Measurements from ENCODE around the gene GTF2H2. TPM values are rescaled to one million over a fixed set of nuclear protein-coding genes. Genes with fewer than 3 reads are reported as not detected.
"Not testable (repeated sequence)": the region's sequence is repeated elsewhere in the genome, so short reads cannot be mapped to it uniquely, and the experiment has no call there.

The GTF2H2 gene
- total RNA-seq, 1 experiment from 2014 or later = 8.4 TPM

GRCh38 chr5:71044808-71045207, 22.7 kb downstream of the GTF2H2 start:
- BruUV-seq (replicated peaks); DNase-seq; POLR2A ChIA-PET (ENCODE audit: unreplicated experiment); H3K9ac ChIP-seq (ENCODE audit: low read length); H3K9me2 ChIP-seq (replicated peaks; ENCODE audit: low read length); H3K27me3 ChIP-seq (ENCODE audit: low read length); H3K27ac ChIP-seq (ENCODE audit: low read length); H3K4me3 ChIP-seq (ENCODE audit: low read length); H3K4me1 ChIP-seq (ENCODE audit: insufficient read depth, low read length); H3F3A ChIP-seq (ENCODE audit: low read length, unreplicated experiment); H3K4me2 ChIP-seq (ENCODE audit: low read length); H3K79me2 ChIP-seq (ENCODE audit: low read length); intact Hi-C loops (cut with micrococcal nuclease); H3K9me3 ChIP-seq (ENCODE audit: low read length); H3K36me3 ChIP-seq (ENCODE audit: low read depth, low read length); CTCF ChIA-PET; H2AFZ ChIP-seq (ENCODE audit: low read length); H4K20me1 ChIP-seq (ENCODE audit: low read length): not testable (repeated sequence)
- ATAC-seq = peak; percentile 71

DNA sequence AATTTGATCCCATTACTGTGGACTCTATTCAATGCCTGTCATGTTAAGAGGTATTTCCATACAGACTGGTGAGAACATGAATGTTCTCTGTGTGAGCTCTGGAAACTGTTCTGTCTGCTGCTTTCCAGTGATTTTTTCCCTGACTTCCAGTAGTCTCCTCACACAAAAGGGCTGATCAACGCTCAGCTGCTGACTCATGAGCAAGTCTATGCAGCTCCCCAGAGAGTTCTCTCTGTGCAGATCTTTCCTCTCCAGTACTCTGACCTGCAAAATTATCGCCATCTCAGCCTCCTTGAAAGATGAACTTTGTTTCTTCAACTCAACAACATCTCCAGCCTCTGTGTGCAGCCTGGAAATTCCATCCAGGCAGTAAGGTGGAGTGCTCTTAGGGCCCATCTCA, 23.3 kb downstream of the GTF2H2 start:
- H3K4me1 ChIP-seq (ENCODE audit: insufficient read depth, low read length); H3K27ac ChIP-seq (ENCODE audit: low read length); H4K20me1 ChIP-seq (ENCODE audit: low read length); intact Hi-C loops (cut with micrococcal nuclease); DNase-seq; H3K4me3 ChIP-seq (ENCODE audit: low read length); H3K79me2 ChIP-seq (ENCODE audit: low read length); H3K27me3 ChIP-seq (ENCODE audit: low read length); ATAC-seq; H3F3A ChIP-seq (ENCODE audit: low read length, unreplicated experiment); H3K9me2 ChIP-seq (replicated peaks; ENCODE audit: low read length); BruUV-seq (replicated peaks); POLR2A ChIA-PET (ENCODE audit: unreplicated experiment); H3K4me2 ChIP-seq (ENCODE audit: low read length); H2AFZ ChIP-seq (ENCODE audit: low read length); CTCF ChIA-PET; H3K9me3 ChIP-seq (ENCODE audit: low read length); H3K36me3 ChIP-seq (ENCODE audit: low read depth, low read length); H3K9ac ChIP-seq (ENCODE audit: low read length): not testable (repeated sequence)

- H3F3A ChIP-seq (ENCODE audit: low read length, unreplicated experiment); H3K9ac ChIP-seq (ENCODE audit: low read length); H2AFZ ChIP-seq (ENCODE audit: low read length); H3K27me3 ChIP-seq (ENCODE audit: low read length); H4K20me1 ChIP-seq (ENCODE audit: low read length); intact Hi-C loops (cut with micrococcal nuclease); H3K9me3 ChIP-seq (ENCODE audit: low read length); H3K79me2 ChIP-seq (ENCODE audit: low read length); H3K4me1 ChIP-seq (ENCODE audit: insufficient read depth, low read length); DNase-seq; BruUV-seq (replicated peaks); H3K4me2 ChIP-seq (ENCODE audit: low read length); H3K4me3 ChIP-seq (ENCODE audit: low read length); ATAC-seq; H3K9me2 ChIP-seq (replicated peaks; ENCODE audit: low read length); H3K36me3 ChIP-seq (ENCODE audit: low read depth, low read length); CTCF ChIA-PET; POLR2A ChIA-PET (ENCODE audit: unreplicated experiment); H3K27ac ChIP-seq (ENCODE audit: low read length): not testable (repeated sequence)
Observed at GRCh38 chr5:71031046-71031776, 36.3 kb downstream of the GTF2H2 start.

GRCh38 chr5:71025289-71025953, 42.1 kb downstream of the GTF2H2 start, which contains the start of gene NAIP:
Gene NAIP (minus strand): TSS chr5:71025339. CDS start chr5:71012915, 12,424 bp downstream.
- ATAC-seq; H3K9me2 ChIP-seq (replicated peaks; ENCODE audit: low read length); intact Hi-C loops (cut with micrococcal nuclease); CTCF ChIA-PET; H3K9me3 ChIP-seq (ENCODE audit: low read length); H3K4me3 ChIP-seq (ENCODE audit: low read length); BruUV-seq (replicated peaks); H4K20me1 ChIP-seq (ENCODE audit: low read length); H3K27me3 ChIP-seq (ENCODE audit: low read length); H3K36me3 ChIP-seq (ENCODE audit: low read depth, low read length); POLR2A ChIA-PET (ENCODE audit: unreplicated experiment); H3F3A ChIP-seq (ENCODE audit: low read length, unreplicated experiment); H3K79me2 ChIP-seq (ENCODE audit: low read length); H3K4me1 ChIP-seq (ENCODE audit: insufficient read depth, low read length); H2AFZ ChIP-seq (ENCODE audit: low read length); H3K4me2 ChIP-seq (ENCODE audit: low read length); H3K9ac ChIP-seq (ENCODE audit: low read length); DNase-seq; H3K27ac ChIP-seq (ENCODE audit: low read length): not testable (repeated sequence)

- H3K4me2 ChIP-seq (ENCODE audit: low read length); intact Hi-C loops (cut with micrococcal nuclease); H4K20me1 ChIP-seq (ENCODE audit: low read length); CTCF ChIA-PET; H3K9ac ChIP-seq (ENCODE audit: low read length); H3K4me3 ChIP-seq (ENCODE audit: low read length); POLR2A ChIA-PET (ENCODE audit: unreplicated experiment); H3K79me2 ChIP-seq (ENCODE audit: low read length); BruUV-seq (replicated peaks); H3K9me2 ChIP-seq (replicated peaks; ENCODE audit: low read length); H3K36me3 ChIP-seq (ENCODE audit: low read depth, low read length); DNase-seq; H3K27me3 ChIP-seq (ENCODE audit: low read length); H3K9me3 ChIP-seq (ENCODE audit: low read length); H3F3A ChIP-seq (ENCODE audit: low read length, unreplicated experiment); H3K27ac ChIP-seq (ENCODE audit: low read length); H3K4me1 ChIP-seq (ENCODE audit: insufficient read depth, low read length); ATAC-seq; H2AFZ ChIP-seq (ENCODE audit: low read length): not testable (repeated sequence)
Observed at GRCh38 chr5:71020643-71021042, 46.8 kb downstream of the GTF2H2 start.

DNA sequence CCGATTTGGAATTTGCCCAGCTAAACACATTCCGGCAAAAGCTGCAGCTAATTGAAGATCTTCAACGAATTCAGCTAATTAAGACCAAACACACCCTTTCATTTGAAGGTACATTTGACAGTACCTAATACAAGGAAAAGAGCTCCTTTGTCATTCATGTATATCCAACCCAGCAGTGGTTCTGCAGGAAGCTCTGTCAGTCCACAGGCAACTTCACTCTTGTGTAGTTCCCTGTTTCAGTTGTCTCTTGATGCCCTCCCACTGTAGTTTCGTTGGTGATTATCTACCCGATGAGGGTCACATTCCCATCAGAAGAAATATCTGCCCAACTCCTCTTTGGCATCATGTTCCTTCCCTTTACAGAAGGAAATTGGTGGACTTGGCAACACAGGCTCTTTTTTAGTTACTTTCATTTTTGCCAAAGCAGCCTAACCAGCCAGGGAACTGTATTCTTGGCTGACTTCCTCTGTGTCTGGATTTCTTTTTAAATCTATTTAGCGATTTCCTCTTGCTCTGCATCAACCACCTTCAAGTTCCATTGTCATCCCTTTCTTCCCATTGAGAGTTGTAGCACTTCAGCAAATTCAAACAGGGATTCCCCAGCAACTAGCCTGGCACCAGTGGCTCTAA, 49.0 kb downstream of the GTF2H2 start:
- BruUV-seq (replicated peaks); DNase-seq; H3K9me2 ChIP-seq (replicated peaks; ENCODE audit: low read length); H3K36me3 ChIP-seq (ENCODE audit: low read depth, low read length); H4K20me1 ChIP-seq (ENCODE audit: low read length); H3K27ac ChIP-seq (ENCODE audit: low read length); H3K27me3 ChIP-seq (ENCODE audit: low read length); POLR2A ChIA-PET (ENCODE audit: unreplicated experiment); H3K79me2 ChIP-seq (ENCODE audit: low read length); H3K4me1 ChIP-seq (ENCODE audit: insufficient read depth, low read length); H3F3A ChIP-seq (ENCODE audit: low read length, unreplicated experiment); intact Hi-C loops (cut with micrococcal nuclease); H3K4me3 ChIP-seq (ENCODE audit: low read length); ATAC-seq; H3K9ac ChIP-seq (ENCODE audit: low read length); H3K9me3 ChIP-seq (ENCODE audit: low read length); H2AFZ ChIP-seq (ENCODE audit: low read length); H3K4me2 ChIP-seq (ENCODE audit: low read length); CTCF ChIA-PET: not testable (repeated sequence)

All from PC-3 (cell line).